H1 (cell line): ENCODE measurements around the gene SYN1. TPM values are rescaled to one million over a fixed set of nuclear protein-coding genes. Genes with fewer than 3 reads are reported as not detected.

Source experiments
- ASH2L ChIP-seq: fragments of 200-600, 300-600 bp; sonication (generic); IDR thresholded peaks from one replicate; pipeline ENCODE4 v1.7.1; 2017; ENCODE audit warnings: low read length
- BACH1 ChIP-seq: IDR thresholded peaks from 2 replicates; pipeline ENCODE4 v1.6.1; 2012; ENCODE audit warnings: low read length, improper control_type of control experiment
- CHD7 ChIP-seq: fragments of 300-600 bp; sonication (generic); IDR thresholded peaks from 2 replicates; pipeline ENCODE4 v1.7.1; 2012; ENCODE audit warnings: low read length, moderate library complexity, mild to moderate bottlenecking, inconsistent platforms; ENCODE audit not compliant: insufficient replicate concordance
- CREB1 ChIP-seq: IDR thresholded peaks from 2 replicates; pipeline ENCODE4 v1.6.1; 2012; ENCODE audit warnings: inconsistent platforms
- NRF1 ChIP-seq: IDR thresholded peaks from 2 replicates; pipeline ENCODE4 v1.6.1; 2011; ENCODE audit warnings: mild to moderate bottlenecking, low read depth, low read length, improper control_type of control experiment
- RXRA ChIP-seq: IDR thresholded peaks from 2 replicates; pipeline ENCODE4 v1.6.1; 2011; ENCODE audit warnings: low read depth, mild to moderate bottlenecking, low read length, moderate library complexity; ENCODE audit not compliant: insufficient read depth
- polyA plus RNA-seq, 7 experiments: library from polyadenylated mRNA; depleted of rRNA in 3 of 7; stranded (reverse) in 5 of 7; unstranded in 2 of 7; fragments of >200 nt in 5 of 7; fragments of 200-250 nt in 2 of 7; gene quantifications; 1 replicate in 5 of 7; 2 replicates in 1 of 7; 4 replicates in 1 of 7; pipeline versions ENCODE4 v1.2.1 to v1.2.3, GENCODE V29; 2011 to 2013; ENCODE audit warnings: missing spikeins in 2 of 7, mixed read lengths in 2 of 7
- total RNA-seq: library from RNA; stranded (reverse); fragmentation: NEBNext Ultra II Directional; extraction: Animal tissue kit (Norgen Biotek cat#: 25700); gene quantifications from 2 replicates; pipeline ENCODE4 v1.2.1, GENCODE V29; 2021

SYN1 gene
- total and polyA plus RNA-seq, 2 of the 8 experiments (the other 6 are each of a cell fraction or from before 2014, with no cell fraction given) = 2.1 to 14.1 TPM

DNA sequence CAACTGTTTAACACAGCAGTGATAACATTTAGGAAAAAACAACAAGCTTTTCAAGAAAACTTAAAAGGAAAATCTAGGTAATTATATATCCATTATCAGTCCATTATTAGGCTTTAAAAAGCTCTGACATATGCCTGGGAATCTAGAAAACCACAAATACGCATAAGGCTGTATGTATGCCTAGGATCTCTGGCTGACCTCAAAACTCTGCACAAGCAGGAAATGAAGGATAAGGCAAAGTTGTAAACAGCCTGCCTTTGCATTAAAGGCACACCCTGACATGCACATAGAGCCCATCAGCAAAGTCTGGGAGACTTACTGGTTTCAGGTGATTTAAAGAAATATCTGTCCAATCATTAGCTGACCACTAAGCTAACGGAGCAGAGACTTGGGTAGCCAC lies 23.4 kb downstream of the SYN1 start (continued):
- no peak for TF ChIP-seq CHD7
- TF ChIP-seq NRF1 = no peak
- TF ChIP-seq BACH1 = no peak
- TF ChIP-seq ASH2L = no peak
- no peak for TF ChIP-seq CREB1
- no peak for TF ChIP-seq RXRA
